M059J (cell line): ENCODE data around the gene INHBA. TPM values are rescaled to one million over a fixed set of nuclear protein-coding genes. Genes with fewer than 3 reads are reported as not detected.
A peak's percentile ranks its signal among the peaks of the same experiment; 100 is the strongest.

Experiments
- DNase-seq: peaks from one replicate; pipeline ENCODE4 v3.0.0-alpha.2; 2012; ENCODE audit warnings: low read depth
- total RNA-seq: library from RNA; depleted of rRNA; stranded (reverse); fragments of >200 nt; shearing (Covaris generic); gene quantifications from 2 replicates; pipeline ENCODE4 v1.2.3, GENCODE V29; 2014

INHBA gene
- total RNA-seq, 1 experiment from 2014 or later = 5.2 TPM

- peak; percentile 36 for DNase-seq
Observed at GRCh38 chr7:41711283-41712064, 8.6 kb upstream of the INHBA start.

GRCh38 chr7:41710838-41711237 is 7.9 kb upstream of the INHBA start:
- DNase-seq = no peak

- peak; percentile 90 for DNase-seq
Observed at GRCh38 chr7:41709621-41710020, 6.7 kb upstream of the INHBA start.

GRCh38 chr7:41708581-41709358 is 5.9 kb upstream of the INHBA start:
- DNase-seq = no peak

- DNase-seq = no peak
Observed at GRCh38 chr7:41706228-41706930, 3.5 kb upstream of the INHBA start.

- peak; percentile 93 for DNase-seq
Observed at GRCh38 chr7:41705109-41705901, 2.4 kb upstream of the INHBA start.

GRCh38 chr7:41701068-41701941 is 1.6 kb downstream of the INHBA start:
- DNase-seq = no peak

- peak; percentile 40 for DNase-seq
Observed at GRCh38 chr7:41700044-41700471, 2.8 kb downstream of the INHBA start.

GRCh38 chr7:41699516-41699915 is 3.4 kb downstream of the INHBA start:
- DNase-seq = peak; percentile 58

- DNase-seq = peak; percentile 89
Observed at GRCh38 chr7:41698726-41699125, 4.2 kb downstream of the INHBA start.

GRCh38 chr7:41698114-41698513 is 4.8 kb downstream of the INHBA start:
- DNase-seq = no peak

- DNase-seq = peak; percentile 77
Observed at GRCh38 chr7:41696323-41696916, 6.5 kb downstream of the INHBA start.

- peak; percentile 65 for DNase-seq
Observed at GRCh38 chr7:41695661-41696322, 7.1 kb downstream of the INHBA start.

GRCh38 chr7:41694495-41694894 is 8.4 kb downstream of the INHBA start:
- DNase-seq = no peak

GRCh38 chr7:41693150-41693997 is 9.5 kb downstream of the INHBA start:
- DNase-seq = no peak

GRCh38 chr7:41692251-41692650 is 10.6 kb downstream of the INHBA start:
- DNase-seq = no peak

- no peak for DNase-seq
Observed at GRCh38 chr7:41691286-41692190, 11.4 kb downstream of the INHBA start.

GRCh38 chr7:41689815-41690214 is 13.1 kb downstream of the INHBA start:
- DNase-seq = no peak
